GM19467 (cell line): Measurements from ENCODE around the gene LRRC27.
"Not testable (repeated sequence)": the region's sequence is repeated elsewhere in the genome, so short reads cannot be mapped to it uniquely, and the experiment has no call there.

Experiments
- ATAC-seq: cut with Tn5 transposase; IDR thresholded peaks from one replicate; pipeline ENCODE4 v1.9.1; 2021; ENCODE audit warnings: mild to moderate bottlenecking, moderate library complexity; ENCODE audit not compliant: unreplicated experiment

Gene LRRC27

GRCh38 chr10:132335189-132336063 is 3.4 kb downstream of the LRRC27 start:
- peak; percentile 32 for ATAC-seq

DNA sequence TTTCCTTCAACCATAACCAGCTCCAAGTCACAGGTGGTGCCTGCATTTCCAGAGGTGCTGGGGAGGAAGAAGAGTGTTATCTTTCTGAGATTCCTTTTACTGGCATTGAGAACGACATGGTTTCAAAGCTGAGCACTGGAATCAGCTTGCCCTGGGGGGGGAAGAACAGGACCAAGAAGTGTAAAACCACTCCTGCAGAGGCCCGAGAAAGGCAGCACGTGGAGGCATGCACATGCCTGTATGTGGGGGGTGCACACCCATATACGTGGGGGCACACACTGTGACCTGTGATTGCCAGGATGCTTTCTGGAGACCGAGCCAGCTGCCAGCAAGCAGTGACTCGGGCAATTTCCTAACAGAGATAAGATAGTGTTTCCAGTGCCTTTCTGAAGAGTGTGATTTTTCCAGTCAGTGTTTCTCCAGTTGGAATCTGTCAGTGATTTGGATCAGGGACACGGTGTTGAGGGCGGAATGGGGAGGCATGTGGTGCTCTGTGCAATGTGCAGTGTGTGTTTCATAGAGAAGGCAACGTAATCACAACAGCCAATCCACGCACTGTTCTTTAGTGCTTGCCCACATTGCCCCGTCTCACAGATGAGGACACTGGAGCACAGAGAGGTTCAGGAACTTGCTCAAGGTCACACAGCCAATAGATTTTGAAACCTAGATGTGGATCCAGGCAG is 4.2 kb downstream of the LRRC27 start:
- ATAC-seq, result no peak

- no peak for ATAC-seq
Observed at GRCh38 chr10:132336919-132337407, 5.0 kb downstream of the LRRC27 start.

DNA sequence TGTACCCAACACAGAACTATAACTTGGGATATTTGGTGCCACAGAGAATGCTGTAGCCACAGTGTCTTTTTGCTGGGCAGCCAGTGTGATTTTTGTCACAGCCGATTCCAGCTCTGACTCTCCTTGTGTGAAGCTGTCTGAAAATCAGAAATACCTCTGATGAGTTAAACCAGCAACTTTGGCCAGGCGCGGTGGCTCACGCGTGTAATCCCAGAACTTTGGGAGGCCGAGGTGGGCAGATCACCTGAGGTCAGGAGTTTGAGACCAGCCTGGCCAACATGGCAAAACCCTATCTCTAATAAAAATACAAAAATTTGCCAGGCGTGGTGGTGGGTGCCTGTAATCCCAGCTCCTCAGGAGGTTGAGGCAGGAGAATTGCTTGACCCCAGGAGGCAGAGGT is 5.9 kb downstream of the LRRC27 start:
- ATAC-seq, result not testable (repeated sequence)

DNA sequence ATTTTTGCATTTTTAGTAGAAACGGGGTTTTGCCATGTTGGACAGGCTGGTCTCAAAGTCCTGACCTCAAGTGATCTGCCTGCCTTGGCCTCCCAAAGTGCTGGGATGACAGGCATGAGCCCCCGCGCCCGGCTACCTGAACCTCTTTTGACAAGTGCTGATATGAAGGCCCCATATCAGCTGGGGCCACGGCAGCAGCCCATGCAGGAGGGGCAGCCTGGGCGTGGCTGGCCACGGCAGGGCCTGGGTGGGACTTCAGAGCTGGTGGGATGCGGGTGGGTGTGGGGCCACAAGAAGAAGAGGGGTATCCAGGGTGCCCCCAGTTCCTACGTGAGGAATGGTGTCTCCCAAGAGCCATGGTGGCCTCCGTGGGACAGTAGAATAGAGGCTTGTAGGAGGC is 6.9 kb downstream of the LRRC27 start:
- ATAC-seq, result no peak

GRCh38 chr10:132339276-132339675 is 7.3 kb downstream of the LRRC27 start:
- no peak for ATAC-seq

DNA sequence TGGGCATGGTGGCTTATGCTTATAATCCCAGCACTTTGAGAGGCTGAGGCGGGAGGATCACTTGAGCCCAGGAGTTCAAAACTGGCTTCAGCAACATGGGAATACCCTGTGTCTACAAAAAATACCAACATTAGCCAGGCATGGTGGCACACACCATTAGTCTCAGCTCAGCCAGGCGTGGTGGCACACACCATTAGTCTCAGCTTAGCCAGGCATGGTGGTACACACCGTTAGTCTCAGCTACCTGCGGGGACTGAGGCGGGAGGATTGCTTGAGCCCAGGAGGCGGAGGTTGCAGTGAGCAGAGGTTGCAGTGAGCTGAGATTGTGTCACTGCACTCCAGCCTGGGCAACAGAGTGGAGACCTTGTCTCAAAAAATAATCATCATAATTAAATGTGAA is 9.0 kb downstream of the LRRC27 start:
- ATAC-seq, result no peak

- no peak for ATAC-seq
Observed at GRCh38 chr10:132341781-132342180, 9.8 kb downstream of the LRRC27 start.

DNA sequence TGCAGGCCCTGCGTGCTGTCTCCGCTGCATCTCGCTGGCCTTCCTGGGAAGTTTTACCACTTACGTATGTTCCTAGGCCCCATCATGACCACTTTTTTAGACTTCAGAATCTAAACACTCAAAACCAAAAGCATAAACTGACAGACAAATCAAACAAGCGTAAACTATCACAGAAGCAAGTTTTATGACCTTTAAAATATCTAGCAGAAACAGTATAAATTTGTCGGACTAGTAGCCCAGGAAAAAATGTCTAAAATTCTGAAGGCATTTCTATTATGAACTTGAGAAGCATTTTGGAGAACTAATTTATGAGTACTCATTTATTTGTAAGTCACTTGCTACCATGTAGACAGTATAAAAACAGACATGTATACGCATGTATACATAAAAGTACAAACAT is 10.6 kb downstream of the LRRC27 start:
- no peak for ATAC-seq

GRCh38 chr10:132344386-132344785 is 12.4 kb downstream of the LRRC27 start:
- no peak for ATAC-seq

- no peak for ATAC-seq
Observed at GRCh38 chr10:132345345-132345744, 13.4 kb downstream of the LRRC27 start.

GRCh38 chr10:132346806-132347205 is 14.8 kb downstream of the LRRC27 start:
- ATAC-seq, result no peak

- no peak for ATAC-seq
Observed at GRCh38 chr10:132347211-132347930, 15.4 kb downstream of the LRRC27 start.

GRCh38 chr10:132347931-132348267 is 15.9 kb downstream of the LRRC27 start:
- ATAC-seq, result no peak

DNA sequence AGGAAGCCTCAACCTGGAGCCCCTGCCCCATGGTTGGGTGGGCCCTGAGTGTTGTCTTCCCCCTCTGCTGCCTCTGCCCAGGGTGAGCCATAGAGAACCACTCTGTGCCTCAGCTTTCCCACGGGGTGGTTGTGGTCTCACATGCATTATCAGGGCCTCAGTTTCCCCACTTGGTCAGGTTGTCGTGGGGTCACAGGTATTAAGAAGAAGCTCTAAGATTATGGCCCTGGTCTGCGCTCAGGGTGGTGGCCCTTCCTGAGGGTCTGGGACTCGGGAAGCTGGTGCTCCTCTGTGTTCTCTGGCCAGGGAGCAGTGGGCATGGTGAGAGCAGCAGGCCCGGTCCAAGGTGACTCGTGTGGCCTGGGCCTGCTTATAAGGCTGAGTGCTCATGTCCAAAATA is 17.8 kb downstream of the LRRC27 start:
- no peak for ATAC-seq

DNA sequence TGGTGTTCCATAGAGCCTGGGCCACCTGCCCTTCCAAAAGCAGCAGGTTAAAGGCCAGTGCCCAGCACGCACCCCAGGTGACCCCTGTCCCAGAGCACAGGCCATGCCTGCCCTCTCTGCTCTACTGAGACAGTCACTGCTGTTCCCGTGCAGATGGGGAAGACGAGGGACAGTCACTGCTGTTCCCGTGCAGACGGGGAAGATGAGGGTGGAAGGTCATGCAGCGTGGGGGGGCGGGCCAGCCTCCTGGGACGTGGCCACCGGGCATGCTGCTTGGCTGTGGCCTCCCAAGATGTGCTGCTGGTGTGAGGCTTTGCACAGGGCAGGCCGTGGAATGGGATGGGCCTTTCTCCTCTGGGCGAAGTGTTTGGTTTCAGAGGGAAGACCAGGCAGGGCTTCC is 18.4 kb downstream of the LRRC27 start:
- no peak for ATAC-seq

DNA sequence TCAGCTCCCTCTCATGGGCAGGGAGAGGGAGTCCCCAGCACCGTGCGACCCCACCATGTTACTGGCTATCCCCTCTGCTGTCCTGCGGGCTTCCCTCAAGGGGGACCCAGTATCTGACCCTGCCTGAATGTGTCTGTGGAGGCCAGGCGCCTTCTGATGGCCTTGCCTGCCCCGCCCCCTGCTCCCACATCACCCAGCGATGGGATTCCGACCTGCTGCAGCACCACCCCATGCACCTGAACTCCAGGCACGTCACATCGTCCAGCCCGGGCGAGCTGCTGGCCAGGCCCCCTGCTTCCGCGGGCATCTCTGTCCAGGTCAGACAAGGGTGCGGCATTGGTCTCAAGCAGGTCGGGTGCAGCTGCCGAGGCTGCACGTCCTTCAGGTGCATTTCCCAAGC is 19.0 kb downstream of the LRRC27 start:
- ATAC-seq, result no peak

GRCh38 chr10:132351611-132352010 is 19.6 kb downstream of the LRRC27 start:
- no peak for ATAC-seq

GRCh38 chr10:132352462-132353308 is 20.7 kb downstream of the LRRC27 start:
- ATAC-seq, result peak; percentile 63

DNA sequence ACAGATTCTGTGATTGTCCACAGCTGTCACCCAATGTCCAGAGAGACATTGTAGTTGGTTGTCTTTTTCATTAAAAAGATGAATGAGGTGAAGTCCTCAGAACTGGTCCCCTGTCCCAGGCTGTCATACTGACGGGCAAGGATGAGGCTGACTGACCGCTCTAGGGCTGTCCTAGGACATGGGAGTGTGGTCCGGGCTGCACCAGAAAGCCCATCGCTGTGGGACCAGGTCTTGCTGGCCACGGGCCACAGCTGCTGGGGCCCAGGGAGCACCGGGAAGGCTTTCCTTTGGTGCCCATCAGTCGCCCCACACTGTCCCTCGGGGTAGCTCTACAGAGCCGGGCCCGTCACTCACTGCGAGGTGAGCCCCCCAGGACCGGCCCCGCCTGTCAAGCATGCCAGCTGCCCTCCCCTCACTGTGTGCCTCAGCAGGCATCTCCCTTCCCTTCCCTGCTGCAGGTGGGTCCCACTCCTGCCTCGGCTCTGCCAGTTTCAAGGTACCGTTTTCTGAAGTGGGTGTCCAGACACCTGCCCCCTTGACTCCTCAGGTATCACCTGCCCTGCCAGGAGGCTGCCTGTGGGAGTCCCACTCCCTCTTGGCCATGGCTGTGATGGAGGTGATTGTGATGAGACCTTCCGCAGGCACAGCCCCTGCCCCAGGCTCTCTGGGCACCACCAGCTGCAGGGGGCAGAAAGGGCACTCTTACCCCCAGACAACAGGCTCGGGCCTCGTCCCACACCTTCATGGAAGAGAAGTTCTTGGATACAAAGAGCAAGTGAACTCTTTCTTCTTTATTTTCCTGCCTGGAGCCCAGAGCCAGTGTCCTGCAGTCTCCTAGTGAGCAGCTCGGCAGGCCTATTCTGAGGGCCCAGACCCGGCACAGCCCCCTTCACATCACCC is 21.7 kb downstream of the LRRC27 start:
- no peak for ATAC-seq
